Stimulated activated naive CD4-positive, alpha-beta T cell treated with Interleukin-2 at 50 U/mL for 16 hours (primary cell): ENCODE data around the gene PNCK.

ENCODE experiments used
- DNase-seq: peaks from one replicate; lab custom pipeline; 2025; lab: John Stamatoyannopoulos, UW

The PNCK gene

GRCh38 chrX:153659268-153659667, 14.3 kb downstream of the PNCK start:
- no peak for DNase-seq

- no peak for DNase-seq
These were observed 16.5 kb downstream of the PNCK start for GRCh38 chrX:153657161-153657560.

- no peak for DNase-seq
These were observed 20.1 kb downstream of the PNCK start for GRCh38 chrX:153653556-153653955.

- no peak for DNase-seq
These were observed 22.0 kb downstream of the PNCK start for GRCh38 chrX:153651540-153652079.

- DNase-seq: no peak
These were observed 22.7 kb downstream of the PNCK start for GRCh38 chrX:153650959-153651358.

- DNase-seq: no peak
These were observed 23.5 kb downstream of the PNCK start for GRCh38 chrX:153649915-153650782.

- no peak for DNase-seq
These were observed 24.3 kb downstream of the PNCK start for GRCh38 chrX:153649178-153649914.

- DNase-seq: no peak
These were observed 25.0 kb downstream of the PNCK start for GRCh38 chrX:153648358-153649177.

- no peak for DNase-seq
These were observed 25.9 kb downstream of the PNCK start for GRCh38 chrX:153647461-153648357.

- no peak for DNase-seq
These were observed 26.8 kb downstream of the PNCK start, which contains the start of gene DUSP9 for GRCh38 chrX:153646620-153647373. TSS of gene DUSP9 (plus strand) at chrX:153647203. CDS start at chrX:153647954, 751 bp downstream.

GRCh38 chrX:153645921-153646488, 27.6 kb downstream of the PNCK start:
- no peak for DNase-seq

GRCh38 chrX:153645151-153645550, 28.5 kb downstream of the PNCK start:
- no peak for DNase-seq

GRCh38 chrX:153644356-153645125, 29.1 kb downstream of the PNCK start:
- no peak for DNase-seq

- no peak for DNase-seq
These were observed 29.9 kb downstream of the PNCK start for GRCh38 chrX:153643431-153644351.

GRCh38 chrX:153642655-153643430, 30.8 kb downstream of the PNCK start:
- DNase-seq: no peak

GRCh38 chrX:153642051-153642654, 31.5 kb downstream of the PNCK start:
- no peak for DNase-seq

- DNase-seq: no peak
These were observed 32.0 kb downstream of the PNCK start for GRCh38 chrX:153641627-153642026.
